ENCODE measurements around the gene RBM23. TPM values are rescaled to one million over a fixed set of nuclear protein-coding genes. Genes with fewer than 3 reads are reported as not detected.

The RBM23 gene
- total RNA-seq: 48.9 and 70.8 TPM in 2 replicates

GRCh38 chr14:22918804-22919600 is at the start of gene RBM23:
RBM23 (minus strand) TSS chr14:22919149.

GRCh38 chr14:22929104-22929960 is 10.4 kb upstream of the RBM23 start, which contains the start of gene PRMT5:
PRMT5 (minus strand) TSS chr14:22929376; CDS start chr14:22929361, 15 bp downstream.

GRCh38 chr14:22883173-22883976 is 35.6 kb downstream of the RBM23 start, which contains the start of gene REM2:
REM2 (plus strand) TSS chr14:22883222; CDS start chr14:22883288, 66 bp downstream.

GRCh38 chr14:22871224-22872032 is 47.5 kb downstream of the RBM23 start, which contains the start of gene LRP10:
LRP10 (plus strand) TSS chr14:22871740; CDS start chr14:22872304, 564 bp downstream.

Other genes with a start within 250 kb of the RBM23 start
- 39.8 and 56.9 TPM in 2 replicates for gene OXA1L, start 152.5 kb downstream of the RBM23 start, total RNA-seq
- 0.43 and 3.1 TPM in 2 replicates for gene SLC7A7, start 103.7 kb downstream of the RBM23 start, total RNA-seq
- gene MRPL52, start 89.3 kb downstream of the RBM23 start, total RNA-seq: 28.9 and 30.1 TPM in 2 replicates
- 151 and 263 TPM in 2 replicates for gene MMP14, start 82.6 kb downstream of the RBM23 start, total RNA-seq
- gene LRP10, start 47.4 kb downstream of the RBM23 start, total RNA-seq: 52.9 and 61.2 TPM in 2 replicates
- 0.43 TPM in 1 of 2 replicates, not detected in the other for gene REM2, start 35.9 kb downstream of the RBM23 start, total RNA-seq
- 80.4 and 83.9 TPM in 2 replicates for gene PRMT5, start 10.2 kb upstream of the RBM23 start, total RNA-seq
- 51.6 and 150 TPM in 2 replicates for gene HAUS4, start 37.9 kb upstream of the RBM23 start, total RNA-seq
- gene AJUBA, start 63.4 kb upstream of the RBM23 start, total RNA-seq: 250 and 322 TPM in 2 replicates
- gene C14orf93, start 91.0 kb upstream of the RBM23 start, total RNA-seq: 13.0 and 20.5 TPM in 2 replicates
- gene PSMB5, start 115.8 kb upstream of the RBM23 start, total RNA-seq: 186 and 259 TPM in 2 replicates
- not detected in 2 replicates for gene PSMB11, start 123.1 kb upstream of the RBM23 start, total RNA-seq
- 3.4 and 4.3 TPM in 2 replicates for gene CDH24, start 138.4 kb upstream of the RBM23 start, total RNA-seq
- 25.8 and 31.8 TPM in 2 replicates for gene ACIN1, start 176.0 kb upstream of the RBM23 start, total RNA-seq
- 27.7 and 43.1 TPM in 2 replicates for gene C14orf119, start 176.4 kb upstream of the RBM23 start, total RNA-seq
- gene CIROP, start 185.8 kb upstream of the RBM23 start, total RNA-seq: not detected in 2 replicates
- not detected in 2 replicates for gene CEBPE, start 200.1 kb upstream of the RBM23 start, total RNA-seq